Brain microvascular endothelial cell (primary cell): ENCODE results near the gene CYTH4.

Experiments
- DNase-seq: peaks from one replicate; pipeline ENCODE4 v3.0.0-alpha.2; 2020
- H3K27ac ChIP-seq: fragments of 250-450 bp; sonication (Bioruptor Pico); 2 replicates; pipeline ENCODE4 v1.5.1; 2020; ENCODE audit warnings: mild to moderate bottlenecking, moderate library complexity
- H3K27me3 ChIP-seq: fragments of 250-450 bp; sonication (Bioruptor Pico); replicated peaks from 2 replicates; pipeline ENCODE4 v1.5.1; 2020; ENCODE audit warnings: mild to moderate bottlenecking
- H3K36me3 ChIP-seq: fragments of 250-450 bp; sonication (Bioruptor Pico); replicated peaks from 2 replicates; pipeline ENCODE4 v1.5.1; 2020; ENCODE audit warnings: mild to moderate bottlenecking
- H3K4me3 ChIP-seq: 2 replicates; pipeline ENCODE4 v1.5.1; 2011; ENCODE audit warnings: low read depth, mild to moderate bottlenecking, control low read depth, low read length, moderate library complexity
- CTCF ChIP-seq: IDR thresholded peaks from 2 replicates; pipeline ENCODE4 v1.5.1; 2011; ENCODE audit warnings: low read depth, mild to moderate bottlenecking, moderate library complexity, low read length, control low read depth, inconsistent platforms; ENCODE audit errors: missing control alignments
- in situ Hi-C: cut with HindIII; loops from 2 replicates; pipeline ENCODE4 v1.10.0; 2017; ENCODE audit warnings: low sequenced_read_pairs, low pct_ligation_motif_present

The CYTH4 gene

DNA sequence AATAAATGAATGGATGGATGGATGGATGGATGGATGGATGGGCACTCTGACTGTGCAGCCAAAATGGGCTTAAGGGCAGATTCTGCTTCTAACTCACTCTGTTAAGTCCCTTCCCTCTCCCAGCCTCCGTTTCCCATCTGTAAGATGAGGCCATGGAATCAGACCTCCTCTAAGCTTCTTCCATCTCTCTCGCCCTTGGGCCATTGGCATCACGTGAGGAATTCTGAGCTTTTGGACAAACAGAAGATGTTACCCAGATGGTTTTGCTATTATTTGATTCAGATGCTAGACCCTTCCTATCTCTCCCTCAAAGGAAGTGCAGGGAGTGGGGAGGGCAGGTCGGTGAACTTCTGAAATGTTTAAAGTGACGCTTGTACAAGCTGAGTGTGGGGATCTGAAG is 4.0 kb upstream of the CYTH4 start:
- in situ Hi-C loops: no loop called here
- no peaks in the 10 kb centered on the region for H3K27me3 ChIP-seq
- no peak for DNase-seq
- H3K4me3 ChIP-seq: no peak overlapping the region
- no peaks in the 10 kb centered on the region for H3K36me3 ChIP-seq
- no peak overlapping the region for H3K27ac ChIP-seq
- TF ChIP-seq CTCF: no peak

DNA sequence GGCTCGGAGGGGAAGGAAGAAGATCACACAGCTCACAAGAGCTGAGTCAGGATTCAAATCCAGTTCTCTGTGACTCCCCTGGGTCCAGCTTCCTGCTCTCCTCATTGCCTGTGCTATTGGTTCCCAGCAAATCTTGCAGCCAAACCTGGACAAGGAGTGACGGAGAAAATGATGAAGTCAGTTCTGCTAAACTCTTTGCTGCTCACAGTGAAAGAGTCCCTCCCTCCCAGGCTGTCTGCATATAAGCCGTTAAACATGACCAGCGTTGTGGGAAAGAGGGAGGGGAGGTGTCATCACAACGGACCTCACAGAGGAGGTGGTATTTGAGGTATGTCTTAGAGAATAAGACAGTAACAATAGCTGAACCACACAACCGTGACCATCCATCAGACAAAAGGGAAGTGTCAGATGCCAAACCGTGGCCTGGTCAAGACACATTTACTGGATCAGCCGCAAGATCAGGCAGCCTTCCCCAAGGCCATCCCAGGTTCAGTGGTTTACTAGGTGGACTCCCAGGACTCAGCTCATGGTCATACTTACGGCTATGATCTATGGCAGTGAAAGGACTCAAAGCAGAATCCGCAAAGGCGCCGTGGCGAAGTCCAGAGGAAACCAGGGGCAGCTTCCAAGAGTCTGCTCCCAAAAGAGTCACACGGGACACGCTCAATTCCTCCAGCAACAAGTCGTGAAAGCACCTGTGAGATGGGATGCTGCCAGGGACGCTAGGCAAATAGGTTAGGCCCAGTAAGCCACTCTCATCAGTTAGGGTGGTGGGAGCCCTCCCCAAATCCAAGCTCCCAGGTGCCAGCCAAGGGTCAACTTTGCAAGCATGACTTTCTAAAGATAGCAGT is 2.8 kb upstream of the CYTH4 start:
- Histone ChIP-seq H3K27me3 (no peaks in the 10 kb centered on the region), H3K4me3 (no peak overlapping the region), H3K36me3 (no peaks in the 10 kb centered on the region), H3K27ac (no peak overlapping the region)
- in situ Hi-C loops: no loop called here
- no peak for DNase-seq
- no peak for TF ChIP-seq CTCF

DNA sequence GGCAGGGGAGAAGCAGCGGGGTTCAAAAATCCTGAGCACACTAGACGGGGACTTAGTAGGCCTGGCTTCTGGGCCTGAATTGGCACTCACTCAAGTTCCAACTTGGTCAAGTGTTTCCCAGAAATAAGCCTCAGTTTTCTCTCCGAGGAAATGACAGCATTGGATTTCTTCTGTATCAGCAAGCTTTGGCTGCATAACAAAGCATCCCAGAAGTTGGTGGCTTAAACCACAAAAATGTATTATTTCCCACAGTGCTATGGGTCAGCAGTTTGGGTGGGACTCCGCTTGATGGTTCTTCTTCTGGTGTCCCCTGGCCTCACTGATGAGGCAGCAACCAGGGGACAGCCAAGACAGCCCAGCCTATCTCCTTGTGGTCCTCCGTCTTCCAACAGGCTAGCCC is 1.6 kb upstream of the CYTH4 start:
- no peak for DNase-seq
- TF ChIP-seq CTCF: no peak
- in situ Hi-C loops: no loop called here
- H3K36me3 ChIP-seq: no peaks in the 10 kb centered on the region
- no peak overlapping the region for H3K4me3 ChIP-seq
- H3K27ac ChIP-seq: no peak overlapping the region
- H3K27me3 ChIP-seq: no peaks in the 10 kb centered on the region

GRCh38 chr22:37281195-37281594 is 1.1 kb upstream of the CYTH4 start:
- no peak overlapping the region for H3K27ac ChIP-seq
- no peak for DNase-seq
- TF ChIP-seq CTCF: no peak
- H3K27me3 ChIP-seq: no peaks in the 10 kb centered on the region
- H3K4me3 ChIP-seq: no peak overlapping the region
- in situ Hi-C loops: no loop called here
- H3K36me3 ChIP-seq: no peaks in the 10 kb centered on the region

DNA sequence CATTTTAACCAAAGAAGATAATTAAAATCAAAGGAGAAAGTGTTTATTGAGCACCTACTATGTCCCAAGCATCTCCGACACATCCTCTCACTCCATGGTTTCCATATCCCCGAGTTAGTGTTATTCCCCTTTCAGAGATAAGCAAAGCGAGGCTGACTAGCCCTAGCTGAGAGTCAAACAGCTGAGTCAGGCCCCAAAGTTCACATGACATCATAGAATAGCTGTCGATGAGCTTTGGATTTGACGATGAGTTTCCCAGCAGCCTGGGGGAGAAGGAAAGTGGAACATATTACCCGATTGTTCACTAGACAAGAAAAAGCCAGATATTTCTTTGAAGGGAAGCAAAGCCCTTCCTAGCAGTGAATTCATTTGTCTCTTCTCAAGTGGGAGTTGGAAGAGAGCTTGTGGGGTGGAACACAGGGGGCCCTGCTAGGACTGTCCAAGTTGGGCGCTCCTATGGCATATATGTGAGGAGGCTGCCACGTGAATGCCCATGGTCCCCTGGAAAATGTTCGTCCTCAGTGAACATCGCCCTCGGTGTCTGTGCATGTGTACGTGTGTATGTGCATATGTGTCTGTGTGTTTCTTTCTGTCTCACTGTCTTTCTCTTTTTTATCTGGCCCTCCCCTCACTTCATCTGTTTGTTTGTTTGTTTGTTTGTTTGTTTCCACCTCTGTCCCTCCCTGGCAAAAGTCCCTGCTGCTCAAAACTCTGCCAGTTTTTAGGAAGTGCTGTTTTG is 493 bp upstream of the CYTH4 start:
- Histone ChIP-seq H3K36me3 (no peaks in the 10 kb centered on the region), H3K27me3 (no peaks in the 10 kb centered on the region), H3K27ac (no peak overlapping the region), H3K4me3 (no peak overlapping the region)
- TF ChIP-seq CTCF: no peak
- in situ Hi-C loops: no loop called here
- peak; percentile 66 for DNase-seq
